Panc1 (cell line): ENCODE measurements around the gene GPR84. TPM values are rescaled to one million over a fixed set of nuclear protein-coding genes. Genes with fewer than 3 reads are reported as not detected.

ENCODE experiments used
- ATAC-seq: fragments of 200-7000 bp; cut with Tn5 transposase; 2 replicates; pipeline ENCODE4 v1.9.1; 2020; ENCODE audit warnings: mild to moderate bottlenecking, moderate library complexity
- BruUV-seq: library from RNA; stranded (reverse); fragments of 400-500 nt; replicated peaks from 2 replicates; lab custom pipeline; 2021; lab: Mats Ljungman, UMichigan
- CTCF ChIA-PET: fragments of 300-600 bp; sonication (Branson Sonifier 250); formaldehyde crosslinking; loops from one replicate; lab custom pipeline; 2022; ENCODE audit warnings: antibody characterized with exemption; lab: Charles Lee
- POLR2A ChIA-PET: fragments of 300-600 bp; sonication (Branson Sonifier 250); formaldehyde crosslinking; loops from one replicate; lab custom pipeline; 2022; ENCODE audit warnings: antibody characterized with exemption; lab: Charles Lee
- DNase-seq: peaks from one replicate; pipeline ENCODE4 v3.0.0-alpha.2; 2010; ENCODE audit warnings: low read depth, low spot score
- H3K27ac ChIP-seq: 2 replicates; pipeline ENCODE4 v1.5.1; 2011; ENCODE audit warnings: mild to moderate bottlenecking, low read length, inconsistent platforms
- H3K27me3 ChIP-seq: fragments of 200-500 bp; sonication (Bioruptor generic); 2 replicates; pipeline ENCODE4 v1.6.0; 2014; ENCODE audit warnings: low read length, inconsistent platforms; ENCODE audit not compliant: control insufficient read depth, insufficient read depth
- H3K36me3 ChIP-seq: fragments of 200-500 bp; sonication (Bioruptor generic); 2 replicates; pipeline ENCODE4 v1.5.1; 2014; ENCODE audit warnings: inconsistent platforms, mild to moderate bottlenecking, low read length, moderate library complexity; ENCODE audit not compliant: control insufficient read depth, insufficient read depth
- H3K4me1 ChIP-seq: 2 replicates; pipeline ENCODE4 v1.5.1; 2011; ENCODE audit warnings: inconsistent platforms, mild to moderate bottlenecking, low read length, moderate library complexity; ENCODE audit not compliant: control insufficient read depth, insufficient read depth
- H3K4me3 ChIP-seq, 2 experiments: 2 replicates each; pipeline ENCODE4 v1.5.1; 2011 to 2012; ENCODE audit warnings: low read depth in 2 of 2, low read length in 2 of 2, mild to moderate bottlenecking in 2 of 2, inconsistent platforms in 1 of 2, moderate library complexity in 1 of 2
- H3K9me3 ChIP-seq: fragments of 200-500 bp; sonication (Bioruptor generic); 2 replicates; pipeline ENCODE4 v1.5.1; 2014; ENCODE audit warnings: low read depth, mild to moderate bottlenecking, inconsistent platforms, low read length, moderate library complexity; ENCODE audit not compliant: control insufficient read depth, insufficient read depth
- POLR2AphosphoS5 ChIP-seq: IDR thresholded peaks from 2 replicates; pipeline ENCODE4 v1.6.1; 2012; ENCODE audit warnings: mild to moderate bottlenecking, low read depth, low read length, moderate library complexity
- SIN3A ChIP-seq: IDR thresholded peaks from 2 replicates; pipeline ENCODE4 v1.6.1; 2012; ENCODE audit warnings: low read depth, mild to moderate bottlenecking, low read length, moderate library complexity, borderline replicate concordance; ENCODE audit not compliant: insufficient read depth
- TCF7L2 ChIP-seq: IDR thresholded peaks from 2 replicates; pipeline ENCODE4 v1.6.1; 2011; ENCODE audit warnings: mild to moderate bottlenecking, low read depth, low read length, inconsistent platforms
- in situ Hi-C: cut with HindIII; loops from 2 replicates; pipeline ENCODE4 v1.10.0; 2016; ENCODE audit warnings: low sequenced_read_pairs, low pct_unique_long_range_greater_than_20kb
- intact Hi-C: fragments of 100-400 bp; cut with micrococcal nuclease; formaldehyde crosslinking; loops from one replicate; pipeline ENCODE4 v1.10.0; 2022; ENCODE audit not compliant: unreplicated experiment
- total RNA-seq: library from RNA; stranded (reverse); gene quantifications from one replicate; pipeline ENCODE4 v1.2.1, GENCODE V29; 2021; ENCODE audit not compliant: unreplicated experiment
- TF ChIP-seq, protein P1 (sequence below): fragments of 450-650 bp; IDR thresholded peaks from 2 replicates; pipeline ENCODE4 v1.5.1; 2017; ENCODE audit warnings: mild to moderate bottlenecking
- TF ChIP-seq, protein P2 (sequence below), 2 experiments: IDR thresholded peaks; 2 replicates each; pipeline ENCODE4 v1.6.1; 2011 to 2012; ENCODE audit warnings: low read depth in 2 of 2, control low read depth in 1 of 2, low read length in 1 of 2, mild to moderate bottlenecking in 1 of 2, moderate library complexity in 1 of 2; ENCODE audit not compliant: insufficient read depth in 1 of 2

GPR84 gene
- total RNA-seq, 1 experiment from 2014 or later = not detected

DNA sequence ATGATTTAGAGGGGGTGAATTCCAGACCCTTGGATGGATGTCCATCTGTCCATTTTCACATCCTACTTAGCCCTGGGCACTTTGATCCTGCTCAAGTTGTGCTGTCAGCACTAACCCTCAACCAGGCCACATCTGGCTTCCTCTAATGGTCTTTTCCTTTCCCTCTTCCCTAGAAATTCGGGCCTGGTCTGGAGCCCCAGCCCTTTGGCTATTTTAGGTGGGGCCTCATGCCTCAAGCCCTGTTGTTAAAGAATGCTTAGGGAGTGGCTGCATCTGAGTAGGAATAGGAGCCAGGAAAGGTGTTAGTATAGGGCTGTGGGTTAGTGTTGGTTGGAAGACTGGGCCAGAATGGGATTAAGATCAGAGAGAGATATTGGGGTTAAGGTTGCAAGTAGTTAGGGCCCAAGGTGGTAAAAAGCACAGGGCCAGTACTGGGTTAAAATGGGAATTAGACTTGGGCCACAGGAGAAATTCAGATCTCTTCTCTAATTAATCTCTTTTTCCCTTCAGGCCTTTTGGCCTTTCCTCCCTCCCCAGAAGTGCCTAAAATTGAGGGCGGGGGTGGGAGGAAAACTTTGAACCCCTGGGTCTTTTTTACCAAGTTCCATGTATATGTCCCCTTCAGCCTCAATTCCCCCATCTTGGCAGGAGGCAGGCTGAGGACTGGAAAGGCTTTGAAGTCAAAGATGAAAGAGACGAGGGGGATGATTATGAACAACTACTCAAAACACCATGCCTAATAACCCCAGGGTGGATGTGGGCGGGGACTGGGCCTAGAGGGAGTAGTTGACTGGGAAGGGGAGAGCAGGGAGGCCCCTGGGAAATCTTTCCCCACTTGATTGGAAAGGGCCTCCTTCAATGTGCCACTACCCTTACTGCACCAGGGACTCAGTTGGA lies 24.2 kb upstream of the GPR84 start:
- ATAC-seq (no peak), DNase-seq (no peak)
- no peak overlapping the region for H3K27ac ChIP-seq
- no peaks in the 10 kb centered on the region for H3K9me3 ChIP-seq
- ChIA-PET CTCF (interaction anchor here (0.5 to 1.2 kb wide), 2 partner anchors 9 to 71 kb away, joined by 3 to 4 read pairs; no protein-coding TSS in a partner anchor), POLR2A (no interaction called here)
- H3K4me1 ChIP-seq = no peaks in the 10 kb centered on the region; the same call in none of the 2 replicates
- TF ChIP-seq POLR2AphosphoS5 = no peak
- TF ChIP-seq TCF7L2 = no peak
- TF ChIP-seq SIN3A = no peak
- TF ChIP-seq, protein P1, sequence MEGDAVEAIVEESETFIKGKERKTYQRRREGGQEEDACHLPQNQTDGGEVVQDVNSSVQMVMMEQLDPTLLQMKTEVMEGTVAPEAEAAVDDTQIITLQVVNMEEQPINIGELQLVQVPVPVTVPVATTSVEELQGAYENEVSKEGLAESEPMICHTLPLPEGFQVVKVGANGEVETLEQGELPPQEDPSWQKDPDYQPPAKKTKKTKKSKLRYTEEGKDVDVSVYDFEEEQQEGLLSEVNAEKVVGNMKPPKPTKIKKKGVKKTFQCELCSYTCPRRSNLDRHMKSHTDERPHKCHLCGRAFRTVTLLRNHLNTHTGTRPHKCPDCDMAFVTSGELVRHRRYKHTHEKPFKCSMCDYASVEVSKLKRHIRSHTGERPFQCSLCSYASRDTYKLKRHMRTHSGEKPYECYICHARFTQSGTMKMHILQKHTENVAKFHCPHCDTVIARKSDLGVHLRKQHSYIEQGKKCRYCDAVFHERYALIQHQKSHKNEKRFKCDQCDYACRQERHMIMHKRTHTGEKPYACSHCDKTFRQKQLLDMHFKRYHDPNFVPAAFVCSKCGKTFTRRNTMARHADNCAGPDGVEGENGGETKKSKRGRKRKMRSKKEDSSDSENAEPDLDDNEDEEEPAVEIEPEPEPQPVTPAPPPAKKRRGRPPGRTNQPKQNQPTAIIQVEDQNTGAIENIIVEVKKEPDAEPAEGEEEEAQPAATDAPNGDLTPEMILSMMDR = no peak
- TF ChIP-seq, protein P2, sequence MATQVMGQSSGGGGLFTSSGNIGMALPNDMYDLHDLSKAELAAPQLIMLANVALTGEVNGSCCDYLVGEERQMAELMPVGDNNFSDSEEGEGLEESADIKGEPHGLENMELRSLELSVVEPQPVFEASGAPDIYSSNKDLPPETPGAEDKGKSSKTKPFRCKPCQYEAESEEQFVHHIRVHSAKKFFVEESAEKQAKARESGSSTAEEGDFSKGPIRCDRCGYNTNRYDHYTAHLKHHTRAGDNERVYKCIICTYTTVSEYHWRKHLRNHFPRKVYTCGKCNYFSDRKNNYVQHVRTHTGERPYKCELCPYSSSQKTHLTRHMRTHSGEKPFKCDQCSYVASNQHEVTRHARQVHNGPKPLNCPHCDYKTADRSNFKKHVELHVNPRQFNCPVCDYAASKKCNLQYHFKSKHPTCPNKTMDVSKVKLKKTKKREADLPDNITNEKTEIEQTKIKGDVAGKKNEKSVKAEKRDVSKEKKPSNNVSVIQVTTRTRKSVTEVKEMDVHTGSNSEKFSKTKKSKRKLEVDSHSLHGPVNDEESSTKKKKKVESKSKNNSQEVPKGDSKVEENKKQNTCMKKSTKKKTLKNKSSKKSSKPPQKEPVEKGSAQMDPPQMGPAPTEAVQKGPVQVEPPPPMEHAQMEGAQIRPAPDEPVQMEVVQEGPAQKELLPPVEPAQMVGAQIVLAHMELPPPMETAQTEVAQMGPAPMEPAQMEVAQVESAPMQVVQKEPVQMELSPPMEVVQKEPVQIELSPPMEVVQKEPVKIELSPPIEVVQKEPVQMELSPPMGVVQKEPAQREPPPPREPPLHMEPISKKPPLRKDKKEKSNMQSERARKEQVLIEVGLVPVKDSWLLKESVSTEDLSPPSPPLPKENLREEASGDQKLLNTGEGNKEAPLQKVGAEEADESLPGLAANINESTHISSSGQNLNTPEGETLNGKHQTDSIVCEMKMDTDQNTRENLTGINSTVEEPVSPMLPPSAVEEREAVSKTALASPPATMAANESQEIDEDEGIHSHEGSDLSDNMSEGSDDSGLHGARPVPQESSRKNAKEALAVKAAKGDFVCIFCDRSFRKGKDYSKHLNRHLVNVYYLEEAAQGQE (IDR thresholded peaks at IDR 0.05; ENCODE audit: insufficient read depth in 1 of 2, low read depth in 2 of 2, low read length in 1 of 2) = no peak
- no peak overlapping the region for H3K4me3 ChIP-seq
- no TSS peak for BruUV-seq
- H3K36me3 ChIP-seq = no peaks in the 10 kb centered on the region
- in situ Hi-C loops = no loop called here
- H3K27me3 ChIP-seq = no peaks in the 10 kb centered on the region
- intact Hi-C loops = no loop called here

DNA sequence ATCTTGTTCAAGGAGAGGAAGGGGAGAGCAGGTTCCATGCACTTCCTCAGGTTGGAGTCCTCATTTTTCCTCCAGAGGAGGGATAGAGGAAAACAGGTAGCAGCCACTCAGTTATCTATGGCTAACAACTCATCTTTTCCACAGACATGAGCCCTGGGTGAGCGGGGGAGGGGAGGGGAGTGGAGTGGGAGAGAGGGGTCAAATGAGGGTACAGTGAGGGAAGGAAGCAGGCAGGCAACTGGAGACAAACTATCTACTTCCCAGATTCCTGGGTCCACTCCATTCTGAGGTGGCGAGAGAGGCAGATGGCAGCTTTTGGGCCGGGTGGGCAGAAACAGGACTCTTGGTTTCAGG lies 22.8 kb upstream of the GPR84 start:
- no peak for TF ChIP-seq SIN3A
- TF ChIP-seq, protein P2 (IDR thresholded peaks at IDR 0.05; ENCODE audit: insufficient read depth in 1 of 2, low read depth in 2 of 2, low read length in 1 of 2) = no peak
- TF ChIP-seq, protein P1 = no peak
- no peak for TF ChIP-seq POLR2AphosphoS5
- Histone ChIP-seq H3K27ac (no peak overlapping the region), H3K9me3 (no peaks in the 10 kb centered on the region), H3K4me1 (no peaks in the 10 kb centered on the region; the same call in none of the 2 replicates), H3K4me3 (no peak overlapping the region), H3K36me3 (no peaks in the 10 kb centered on the region), H3K27me3 (no peaks in the 10 kb centered on the region)
- DNase-seq (no peak), ATAC-seq (no peak)
- intact Hi-C loops (no loop called here), in situ Hi-C loops (no loop called here)
- POLR2A ChIA-PET = interaction anchor here (0.7 kb wide), 1 partner anchor 42 kb away, joined by 3 read pairs; no protein-coding TSS in a partner anchor
- CTCF ChIA-PET = no interaction called here
- no TSS peak for BruUV-seq
